Keratinocyte (primary cell): ENCODE data around the gene FASLG. TPM values are rescaled to one million over a fixed set of nuclear protein-coding genes. Genes with fewer than 3 reads are reported as not detected.

Experiments
- DNase-seq: peaks from one replicate; pipeline ENCODE4 v3.0.0-alpha.2; 2011; ENCODE audit warnings: low read depth, missing footprints, low spot score
- FAIRE-seq: peaks from 2 replicates; lab custom pipeline; 2011; peaks lifted over from hg19 to GRCh38; lab: Jason Lieb, UNC
- H2AFZ ChIP-seq: 2 replicates; pipeline ENCODE4 v1.6.0; 2012; ENCODE audit warnings: low read length, control low read depth, inconsistent platforms; ENCODE audit not compliant: control insufficient read depth
- H3K27ac ChIP-seq: 2 replicates; pipeline ENCODE4 v1.5.1; 2011; ENCODE audit warnings: low read length; ENCODE audit not compliant: control insufficient read depth, insufficient read depth
- H3K27me3 ChIP-seq: 3 replicates; pipeline ENCODE4 v1.6.0; 2011; ENCODE audit warnings: low read length; ENCODE audit not compliant: control insufficient read depth, insufficient read depth; ENCODE audit errors: extremely low read depth
- H3K36me3 ChIP-seq, 2 experiments: 2 replicates in 1 of 2; 3 replicates in 1 of 2; pipeline ENCODE4 v1.5.1; 2011; ENCODE audit warnings: low read length in 2 of 2, mild to moderate bottlenecking in 1 of 2; ENCODE audit not compliant: control insufficient read depth in 2 of 2, insufficient read depth in 2 of 2; ENCODE audit errors: extremely low read depth in 1 of 2
- H3K4me1 ChIP-seq: 3 replicates; pipeline ENCODE4 v1.5.1; 2011; ENCODE audit warnings: low read length; ENCODE audit not compliant: control insufficient read depth, insufficient read depth; ENCODE audit errors: extremely low read depth
- H3K4me2 ChIP-seq: 3 replicates; pipeline ENCODE4 v1.6.0; 2011; ENCODE audit warnings: low read depth, low read length; ENCODE audit not compliant: control insufficient read depth, insufficient read depth; ENCODE audit errors: extremely low read depth
- H3K4me3 ChIP-seq, 3 experiments: fragments of 200-600 bp in 1 of 3; sonication (generic) in 1 of 3; 2 replicates in 2 of 3; 3 replicates in 1 of 3; pipeline ENCODE4 v1.5.1; 2011 to 2016; ENCODE audit warnings: low read length in 3 of 3, mild to moderate bottlenecking in 3 of 3, control low read depth in 2 of 3, inconsistent platforms in 1 of 3, low read depth in 1 of 3, mixed read lengths in 1 of 3, mixed run types in 1 of 3, moderate library complexity in 1 of 3; ENCODE audit not compliant: control insufficient read depth in 2 of 3, insufficient read depth in 2 of 3; ENCODE audit errors: extremely low read depth in 1 of 3
- H3K79me2 ChIP-seq: 2 replicates; pipeline ENCODE4 v1.6.0; 2012; ENCODE audit warnings: low read length; ENCODE audit not compliant: control insufficient read depth, insufficient read depth
- H3K9ac ChIP-seq: 3 replicates; pipeline ENCODE4 v1.6.0; 2011; ENCODE audit warnings: low read length; ENCODE audit not compliant: control insufficient read depth, insufficient read depth; ENCODE audit errors: extremely low read depth
- H3K9me1 ChIP-seq: 3 replicates; pipeline ENCODE4 v1.6.0; 2011; ENCODE audit warnings: low read length; ENCODE audit not compliant: control insufficient read depth, insufficient read depth; ENCODE audit errors: extremely low read depth
- H3K9me3 ChIP-seq: 2 replicates; pipeline ENCODE4 v1.5.1; 2012; ENCODE audit warnings: low read depth, low read length; ENCODE audit not compliant: control insufficient read depth
- H4K20me1 ChIP-seq: 3 replicates; pipeline ENCODE4 v1.6.0; 2011; ENCODE audit warnings: low read length; ENCODE audit not compliant: control insufficient read depth, insufficient read depth; ENCODE audit errors: extremely low read depth
- EZH2 ChIP-seq: IDR thresholded peaks from one replicate; pipeline ENCODE4 v1.6.1; 2012; ENCODE audit warnings: inconsistent platforms, mild to moderate bottlenecking, low read length, moderate library complexity
- dilution Hi-C: fragments of 300-500 bp; cut with MboI; formaldehyde crosslinking; loops from one replicate; pipeline ENCODE4 v1.7.0; 2020; ENCODE audit warnings: low sequenced_read_pairs; ENCODE audit not compliant: extremely low pct_ligation_motif_present
- polyA plus RNA-seq, 5 experiments: library from polyadenylated mRNA; depleted of rRNA in 3 of 5; stranded (reverse) in 3 of 5; stranded (forward) in 1 of 5; unstranded in 1 of 5; fragments of >200 nt; gene quantifications; 1 replicate in 1 of 5; 2 replicates in 3 of 5; 3 replicates in 1 of 5; pipeline versions ENCODE4 v1.2.1 to v1.2.3, GENCODE V29; 2011 to 2012; ENCODE audit warnings: missing spikeins in 2 of 5, low read depth in 1 of 5, low replicate concordance in 1 of 5
- TF ChIP-seq, protein P1 (sequence below), 3 experiments: IDR thresholded peaks in 1 of 3; conservative IDR thresholded peaks in 1 of 3; optimal IDR thresholded peaks in 1 of 3; 2 replicates in 2 of 3; 3 replicates in 1 of 3; pipeline versions ENCODE3 to v1.5.1; 2011; ENCODE audit warnings: low read length in 3 of 3, mild to moderate bottlenecking in 3 of 3, moderate library complexity in 2 of 3, control low read depth in 1 of 3, inconsistent platforms in 1 of 3; ENCODE audit not compliant: insufficient read depth in 2 of 3; ENCODE audit errors: extremely low read depth in 1 of 3

The FASLG gene
- polyA plus RNA-seq, 1 donor (not counting 4 experiments of a cell fraction or from before 2014, with no cell fraction given): 0.04 TPM

DNA sequence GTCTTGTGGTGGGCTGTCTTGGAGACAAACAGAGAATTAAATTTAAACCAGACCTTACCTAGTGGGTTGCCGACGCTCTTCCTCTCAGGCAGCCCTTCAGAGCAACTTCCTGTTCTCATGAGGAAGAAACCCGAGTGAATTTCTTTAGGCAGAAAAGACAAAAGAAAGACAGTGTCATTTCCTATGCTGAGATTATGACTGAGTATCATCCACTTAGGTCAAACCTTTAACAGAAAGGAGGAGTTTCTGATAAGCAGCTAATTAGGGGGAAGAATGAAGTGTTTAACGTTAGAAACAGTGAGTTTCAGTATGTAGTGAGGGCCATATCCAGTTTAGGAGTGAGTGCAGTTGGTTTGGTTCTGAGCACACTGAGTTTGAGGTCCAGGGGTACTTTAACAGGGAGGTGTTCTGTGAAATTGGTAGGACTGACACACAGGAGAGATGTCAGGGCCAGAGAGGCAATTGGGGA is 38.7 kb downstream of the FASLG start:
- no peaks in the 10 kb centered on the region for H3K9me3 ChIP-seq
- no peaks in the 10 kb centered on the region for H3K27me3 ChIP-seq
- dilution Hi-C loops: no loop called here
- no peaks in the 10 kb centered on the region for H4K20me1 ChIP-seq
- no peak overlapping the region for H2AFZ ChIP-seq
- no peaks in the 10 kb centered on the region for H3K9me1 ChIP-seq
- no peak overlapping the region for H3K27ac ChIP-seq
- no peak overlapping the region for H3K4me2 ChIP-seq
- TF ChIP-seq, protein P1, sequence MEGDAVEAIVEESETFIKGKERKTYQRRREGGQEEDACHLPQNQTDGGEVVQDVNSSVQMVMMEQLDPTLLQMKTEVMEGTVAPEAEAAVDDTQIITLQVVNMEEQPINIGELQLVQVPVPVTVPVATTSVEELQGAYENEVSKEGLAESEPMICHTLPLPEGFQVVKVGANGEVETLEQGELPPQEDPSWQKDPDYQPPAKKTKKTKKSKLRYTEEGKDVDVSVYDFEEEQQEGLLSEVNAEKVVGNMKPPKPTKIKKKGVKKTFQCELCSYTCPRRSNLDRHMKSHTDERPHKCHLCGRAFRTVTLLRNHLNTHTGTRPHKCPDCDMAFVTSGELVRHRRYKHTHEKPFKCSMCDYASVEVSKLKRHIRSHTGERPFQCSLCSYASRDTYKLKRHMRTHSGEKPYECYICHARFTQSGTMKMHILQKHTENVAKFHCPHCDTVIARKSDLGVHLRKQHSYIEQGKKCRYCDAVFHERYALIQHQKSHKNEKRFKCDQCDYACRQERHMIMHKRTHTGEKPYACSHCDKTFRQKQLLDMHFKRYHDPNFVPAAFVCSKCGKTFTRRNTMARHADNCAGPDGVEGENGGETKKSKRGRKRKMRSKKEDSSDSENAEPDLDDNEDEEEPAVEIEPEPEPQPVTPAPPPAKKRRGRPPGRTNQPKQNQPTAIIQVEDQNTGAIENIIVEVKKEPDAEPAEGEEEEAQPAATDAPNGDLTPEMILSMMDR (optimal IDR thresholded peaks at IDR 0.05 in 1 of 3, IDR thresholded peaks at IDR 0.05 in 1 of 3, conservative IDR thresholded peaks at IDR 0.05 in 1 of 3; ENCODE audit: extremely low read depth in 1 of 3, insufficient read depth in 2 of 3, low read length in 3 of 3): no peak
- TF ChIP-seq EZH2: no peak
- H3K9ac ChIP-seq: no peak overlapping the region
- FAIRE-seq (no peak), DNase-seq (no peak)
- no peaks in the 10 kb centered on the region for H3K79me2 ChIP-seq
- peaks cover 19% of the 10 kb centered on the region for H3K4me1 ChIP-seq
- no peak overlapping the region for H3K4me3 ChIP-seq
- no peaks in the 10 kb centered on the region for H3K36me3 ChIP-seq

DNA sequence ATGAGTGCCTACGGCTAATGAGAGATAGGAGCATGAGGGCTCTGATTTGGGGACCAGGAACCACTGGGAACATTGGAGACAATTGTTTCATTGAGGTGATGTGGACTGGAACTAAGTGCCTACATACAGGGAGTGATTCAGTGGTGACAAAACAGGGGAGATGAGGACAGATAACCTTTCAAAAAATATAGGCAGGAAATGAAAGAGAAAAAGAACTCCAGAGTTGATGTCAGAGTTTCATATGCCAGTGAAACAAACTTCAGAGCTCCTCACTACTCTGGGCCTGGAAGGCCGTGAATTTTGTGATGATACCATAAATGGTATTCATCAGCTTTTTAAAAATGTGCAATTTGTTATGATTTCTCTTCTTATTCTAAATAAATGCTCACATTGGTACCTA is 39.3 kb downstream of the FASLG start:
- Histone ChIP-seq H3K9me1 (no peaks in the 10 kb centered on the region), H3K79me2 (no peaks in the 10 kb centered on the region), H3K9me3 (no peaks in the 10 kb centered on the region), H4K20me1 (no peaks in the 10 kb centered on the region), H3K27me3 (no peaks in the 10 kb centered on the region), H2AFZ (no peak overlapping the region), H3K4me1 (peaks cover 19% of the 10 kb centered on the region), H3K36me3 (no peaks in the 10 kb centered on the region), H3K27ac (no peak overlapping the region), H3K9ac (no peak overlapping the region), H3K4me2 (no peak overlapping the region), H3K4me3 (no peak overlapping the region)
- dilution Hi-C loops: no loop called here
- FAIRE-seq (no peak), DNase-seq (no peak)
- TF ChIP-seq EZH2: no peak
- TF ChIP-seq, protein P1 (optimal IDR thresholded peaks at IDR 0.05 in 1 of 3, IDR thresholded peaks at IDR 0.05 in 1 of 3, conservative IDR thresholded peaks at IDR 0.05 in 1 of 3; ENCODE audit: extremely low read depth in 1 of 3, insufficient read depth in 2 of 3, low read length in 3 of 3): no peak
